Measurements from ENCODE around the gene NFS1. TPM values are rescaled to one million over a fixed set of nuclear protein-coding genes. Genes with fewer than 3 reads are reported as not detected.
"Not testable (repeated sequence)": the region's sequence is repeated elsewhere in the genome, so short reads cannot be mapped to it uniquely, and the experiment has no call there.

Gene NFS1
- total RNA-seq, 3 donors from 2014 or later, result 31.7 to 39.7 (median 36.1) TPM

DNA sequence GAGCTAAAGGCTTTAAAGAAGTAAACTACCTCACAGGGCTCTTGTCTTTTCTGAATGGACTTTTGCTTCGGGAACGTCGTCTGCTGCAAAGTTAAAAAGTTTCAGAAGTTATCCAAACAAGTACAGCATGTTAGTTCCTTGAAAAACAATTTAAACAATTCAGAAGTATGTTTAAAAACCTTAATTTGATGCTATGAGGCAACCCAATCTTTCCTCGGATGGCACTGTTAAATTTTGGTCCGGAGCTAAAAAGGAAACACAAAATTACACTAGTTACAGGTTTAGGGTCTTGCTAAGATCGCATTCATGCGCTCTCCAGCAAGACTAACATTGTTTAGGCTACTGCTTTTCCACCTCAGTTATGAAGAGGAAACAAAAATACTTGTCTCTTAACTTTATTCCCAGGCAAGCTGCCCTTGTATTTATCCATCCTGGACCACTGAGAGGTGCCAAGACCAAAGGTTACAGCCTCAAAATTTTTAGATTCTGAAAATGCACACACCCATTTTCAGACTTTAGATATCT lies 30.2 kb upstream of the NFS1 start:
- DNase-seq (ENCODE audit: low spot score in 2 of 2), result no peak
- no peak for TF ChIP-seq POLR2AphosphoS5 (IDR thresholded peaks at IDR 0.05)
- no peak for TF ChIP-seq CTCF (IDR thresholded peaks at IDR 0.05)
- TF ChIP-seq POLR2A (IDR thresholded peaks at IDR 0.05), result no peak
- no peaks in the 10 kb centered on the region for H3K27me3 ChIP-seq
- peaks cover 8% of the 10 kb centered on the region for H3K36me3 ChIP-seq
- H3K27ac ChIP-seq, result no peak overlapping the region
- H3K9me3 ChIP-seq, result no peaks in the 10 kb centered on the region
- H3K4me1 ChIP-seq, result peaks cover 1 to 17% of the 10 kb centered on the region in 2 donors
- H3K4me3 ChIP-seq, result no peak overlapping the region
- intact Hi-C loops (cut with DNase I; ENCODE audit: low total_unique reads), result no loop called here

DNA sequence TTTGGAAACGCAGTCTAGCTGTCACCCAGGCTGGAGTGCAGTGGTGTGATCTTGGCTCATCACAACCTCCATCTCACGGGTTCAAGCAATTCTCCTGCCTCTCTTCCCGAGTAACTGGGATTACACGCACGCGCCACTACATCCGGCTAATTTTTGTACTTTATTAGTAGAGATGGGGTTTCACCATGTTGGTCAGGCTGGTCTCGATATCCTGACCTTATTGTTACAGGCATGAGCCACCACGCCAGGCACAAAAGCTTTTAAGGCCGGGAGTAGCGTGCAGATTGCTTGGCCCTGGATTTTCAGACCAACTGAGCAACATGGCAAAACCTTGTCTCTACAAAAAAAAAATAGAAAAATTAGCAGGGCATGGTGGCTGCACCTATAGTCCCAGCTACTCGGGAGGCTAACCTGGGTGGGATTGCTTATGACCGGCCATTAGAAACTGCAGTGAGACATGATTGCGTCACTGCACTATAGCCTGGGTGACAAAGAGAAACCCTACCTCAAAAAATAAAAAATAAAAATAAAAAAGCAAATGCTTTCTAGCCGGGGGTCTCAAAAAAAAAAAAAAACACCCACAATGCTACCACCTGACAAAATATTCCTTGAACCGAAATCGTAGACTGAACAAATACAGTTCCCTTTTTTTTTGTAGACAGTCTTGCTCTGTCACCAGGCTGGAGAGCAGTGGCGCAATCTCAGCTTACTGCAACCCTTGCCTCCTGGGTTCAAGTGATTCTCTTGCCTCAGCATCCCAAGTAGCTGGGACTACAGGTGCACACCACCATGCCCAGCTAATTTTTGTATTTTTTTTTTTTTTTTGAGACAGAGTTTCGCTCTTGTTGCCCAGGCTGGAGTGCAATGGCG lies 27.9 kb upstream of the NFS1 start:
- Histone ChIP-seq H3K4me1 (peaks cover 0 to 14% of the 10 kb centered on the region in 2 donors), H3K9me3 (no peaks in the 10 kb centered on the region), H3K36me3 (peaks cover 8% of the 10 kb centered on the region), H3K27ac (no peak overlapping the region), H3K27me3 (no peaks in the 10 kb centered on the region), H3K4me3 (no peak overlapping the region)
- DNase-seq (ENCODE audit: low spot score in 2 of 2), result no peak
- TF ChIP-seq POLR2AphosphoS5 (IDR thresholded peaks at IDR 0.05) (no peak), POLR2A (IDR thresholded peaks at IDR 0.05) (no peak), CTCF (IDR thresholded peaks at IDR 0.05) (no peak)
- intact Hi-C loops (cut with DNase I; ENCODE audit: low total_unique reads), result no loop called here

GRCh38 chr20:35724321-35725230 lies 25.4 kb upstream of the NFS1 start:
- no peaks in the 10 kb centered on the region for H3K9me3 ChIP-seq
- H3K36me3 ChIP-seq, result peaks cover 17% of the 10 kb centered on the region
- H3K4me1 ChIP-seq, result peaks cover 0 to 4% of the 10 kb centered on the region in 2 donors
- no peak for TF ChIP-seq POLR2AphosphoS5 (IDR thresholded peaks at IDR 0.05)
- no peak for DNase-seq (ENCODE audit: low spot score in 2 of 2)
- H3K27ac ChIP-seq, result no peak overlapping the region
- H3K27me3 ChIP-seq, result no peaks in the 10 kb centered on the region
- no peak overlapping the region for H3K4me3 ChIP-seq
- intact Hi-C loops (cut with DNase I; ENCODE audit: low total_unique reads), result no loop called here

GRCh38 chr20:35723652-35724320 lies 24.6 kb upstream of the NFS1 start:
- H3K27me3 ChIP-seq; intact Hi-C loops (cut with DNase I; ENCODE audit: low total_unique reads); H3K9me3 ChIP-seq; DNase-seq (ENCODE audit: low spot score in 2 of 2); H3K4me1 ChIP-seq; H3K27ac ChIP-seq; H3K4me3 ChIP-seq: not testable (repeated sequence)
- peaks cover 22% of the 10 kb centered on the region for H3K36me3 ChIP-seq

GRCh38 chr20:35723275-35723639 lies 24.1 kb upstream of the NFS1 start:
- intact Hi-C loops (cut with DNase I; ENCODE audit: low total_unique reads); H3K27me3 ChIP-seq; H3K4me1 ChIP-seq; H3K27ac ChIP-seq; H3K4me3 ChIP-seq; H3K9me3 ChIP-seq; DNase-seq (ENCODE audit: low spot score in 2 of 2): not testable (repeated sequence)
- peaks cover 22% of the 10 kb centered on the region for H3K36me3 ChIP-seq

- Histone ChIP-seq H3K36me3 (peaks cover 26% of the 10 kb centered on the region), H3K27me3 (no peaks in the 10 kb centered on the region), H3K4me1 (no peaks in the 10 kb centered on the region), H3K27ac (no peak overlapping the region), H3K9me3 (no peaks in the 10 kb centered on the region), H3K4me3 (no peak overlapping the region)
- intact Hi-C loops (cut with DNase I; ENCODE audit: low total_unique reads), result no loop called here
- no peak for DNase-seq (ENCODE audit: low spot score in 2 of 2)
- no peak for TF ChIP-seq CTCF (IDR thresholded peaks at IDR 0.05)
- no peak for TF ChIP-seq POLR2AphosphoS5 (IDR thresholded peaks at IDR 0.05)
- no peak for TF ChIP-seq POLR2A (IDR thresholded peaks at IDR 0.05)
Measured at GRCh38 chr20:35721621-35722020, 22.5 kb upstream of the NFS1 start.
